ENCODE data around the gene COL28A1. TPM values are rescaled to one million over a fixed set of nuclear protein-coding genes. Genes with fewer than 3 reads are reported as not detected.
A peak's percentile ranks its signal among the peaks of the same experiment; 100 is the strongest.

COL28A1 gene
- total and polyA plus RNA-seq, 2 of the 13 experiments (the other 11 are each of a cell fraction or from before 2014, with no cell fraction given): 0.07 to 0.15 TPM

- TF ChIP-seq HMGXB4 (CRISPR knock-in tag; IDR thresholded peaks at IDR 0.05; ENCODE audit: borderline replicate concordance in 1 of 2, low read depth in 1 of 2) (peak; percentile 30 to 60; a peak in 2 of 4 replicates), ZNF784 (CRISPR knock-in tag; IDR thresholded peaks at IDR 0.05; ENCODE audit: borderline replicate concordance) (no peak; the same call in 1 of the 2 replicates), TFDP1 (CRISPR knock-in tag; IDR thresholded peaks at IDR 0.05; ENCODE audit: borderline replicate concordance) (peak; percentile 21; the same call in 1 of the 2 replicates), SIN3B (IDR thresholded peaks at IDR 0.05; ENCODE audit: low read length) (0 out of 2 replicates have a peak, but pooled peaks have one; percentile 29), USF2 (IDR thresholded peaks at IDR 0.05; ENCODE audit: low read depth, low read length) (no peak), USF2 (CRISPR knock-in tag; IDR thresholded peaks at IDR 0.05; ENCODE audit: borderline replicate concordance) (no peak), ZBTB43 (CRISPR knock-in tag; conservative IDR thresholded peaks at IDR 0.05) (no peak), HNRNPK (IDR thresholded peaks at IDR 0.05; ENCODE audit: low read depth, low read length, poor library complexity, severe bottlenecking) (peak; percentile 26), ZSCAN31 (CRISPR knock-in tag; IDR thresholded peaks at IDR 0.05; ENCODE audit: low read depth) (no peak; the same call in 1 of the 2 replicates), SAFB2 (CRISPR knock-in tag; IDR thresholded peaks at IDR 0.05; ENCODE audit: borderline replicate concordance, low read depth) (peak; percentile 73; the same call in 1 of the 2 replicates), ZFP82 (CRISPR knock-in tag; IDR thresholded peaks at IDR 0.05; ENCODE audit: borderline replicate concordance) (0 out of 2 replicates have a peak, but pooled peaks have one; percentile 9), KLF13 (CRISPR knock-in tag; IDR thresholded peaks at IDR 0.05) (no peak), ZNF891 (CRISPR knock-in tag; IDR thresholded peaks at IDR 0.05) (no peak), KDM5A (IDR thresholded peaks at IDR 0.05; ENCODE audit: borderline replicate concordance, low read length) (peak; percentile 35; the same call in 1 of the 2 replicates), YY1 (IDR thresholded peaks at IDR 0.05; ENCODE audit: insufficient read depth, insufficient replicate concordance, low read depth, low read length) (peak; percentile 97), PHF8 (CRISPR knock-in tag; IDR thresholded peaks at IDR 0.05) (peak; percentile 61; the same call in 1 of the 2 replicates), DNMT1 (CRISPR knock-in tag; IDR thresholded peaks at IDR 0.05) (no peak)
These were observed 31.3 kb upstream of the COL28A1 start, which contains the start of gene MIOS (continued) for GRCh38 chr7:7566651-7567611.

Measured in HepG2 (cell line).